Bronchial epithelial cell (primary cell): ENCODE results near the gene IL17B. TPM values are rescaled to one million over a fixed set of nuclear protein-coding genes. Genes with fewer than 3 reads are reported as not detected.

Source experiments
- DNase-seq: peaks from one replicate; pipeline ENCODE4 v3.0.0-alpha.2; 2010; ENCODE audit warnings: low read depth
- FAIRE-seq: peaks from 2 replicates; lab custom pipeline; 2011; peaks lifted over from hg19 to GRCh38; lab: Jason Lieb, UNC
- H3K27me3 ChIP-seq: 2 replicates; pipeline ENCODE4 v1.5.1; 2011; ENCODE audit warnings: low read length; ENCODE audit not compliant: control insufficient read depth, insufficient read depth
- H3K36me3 ChIP-seq: 2 replicates; pipeline ENCODE4 v1.5.1; 2011; ENCODE audit warnings: low read length; ENCODE audit not compliant: control insufficient read depth, insufficient read depth
- H3K4me3 ChIP-seq: 2 replicates; pipeline ENCODE4 v1.5.1; 2011; ENCODE audit warnings: mild to moderate bottlenecking, low read depth, low read length, control low read depth
- total RNA-seq: library from RNA; depleted of rRNA; stranded (reverse); fragments of >200 nt; gene quantifications from 2 replicates; pipeline ENCODE4 v1.2.1, GENCODE V29; 2014
- TF ChIP-seq, protein P1 (sequence below): IDR thresholded peaks from 2 replicates; pipeline ENCODE4 v1.5.1; 2011; ENCODE audit warnings: mild to moderate bottlenecking, moderate library complexity, low read length, control low read depth, inconsistent platforms; ENCODE audit not compliant: insufficient read depth, severe bottlenecking

The IL17B gene
- total RNA-seq, 1 donor from 2014 or later: not detected

DNA sequence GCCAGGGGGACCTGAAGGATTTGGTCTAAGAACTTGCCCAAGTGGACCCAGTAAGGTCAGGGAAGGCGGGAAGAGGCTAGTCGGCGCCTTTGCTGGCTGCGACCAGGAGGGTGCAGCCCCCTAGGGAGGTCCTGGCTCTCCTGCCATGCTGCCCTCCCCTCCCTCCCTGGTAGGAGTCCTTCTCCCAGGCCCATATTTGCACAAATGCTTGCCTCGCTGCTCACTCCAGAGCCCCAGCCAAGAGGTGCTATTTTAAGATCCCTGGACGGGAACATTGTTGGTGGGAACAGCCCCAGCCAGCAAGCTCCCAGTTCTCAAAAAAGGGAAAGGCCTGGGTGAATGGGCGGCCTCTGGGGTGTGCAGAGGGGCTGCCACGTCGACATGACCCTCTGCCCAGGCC, 4.3 kb upstream of the IL17B start:
- no peaks in the 10 kb centered on the region for H3K27me3 ChIP-seq
- H3K36me3 ChIP-seq: no peaks in the 10 kb centered on the region
- no peak for FAIRE-seq
- DNase-seq: no peak
- H3K4me3 ChIP-seq: no peak overlapping the region
- TF ChIP-seq, protein P1, sequence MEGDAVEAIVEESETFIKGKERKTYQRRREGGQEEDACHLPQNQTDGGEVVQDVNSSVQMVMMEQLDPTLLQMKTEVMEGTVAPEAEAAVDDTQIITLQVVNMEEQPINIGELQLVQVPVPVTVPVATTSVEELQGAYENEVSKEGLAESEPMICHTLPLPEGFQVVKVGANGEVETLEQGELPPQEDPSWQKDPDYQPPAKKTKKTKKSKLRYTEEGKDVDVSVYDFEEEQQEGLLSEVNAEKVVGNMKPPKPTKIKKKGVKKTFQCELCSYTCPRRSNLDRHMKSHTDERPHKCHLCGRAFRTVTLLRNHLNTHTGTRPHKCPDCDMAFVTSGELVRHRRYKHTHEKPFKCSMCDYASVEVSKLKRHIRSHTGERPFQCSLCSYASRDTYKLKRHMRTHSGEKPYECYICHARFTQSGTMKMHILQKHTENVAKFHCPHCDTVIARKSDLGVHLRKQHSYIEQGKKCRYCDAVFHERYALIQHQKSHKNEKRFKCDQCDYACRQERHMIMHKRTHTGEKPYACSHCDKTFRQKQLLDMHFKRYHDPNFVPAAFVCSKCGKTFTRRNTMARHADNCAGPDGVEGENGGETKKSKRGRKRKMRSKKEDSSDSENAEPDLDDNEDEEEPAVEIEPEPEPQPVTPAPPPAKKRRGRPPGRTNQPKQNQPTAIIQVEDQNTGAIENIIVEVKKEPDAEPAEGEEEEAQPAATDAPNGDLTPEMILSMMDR: no peak

DNA sequence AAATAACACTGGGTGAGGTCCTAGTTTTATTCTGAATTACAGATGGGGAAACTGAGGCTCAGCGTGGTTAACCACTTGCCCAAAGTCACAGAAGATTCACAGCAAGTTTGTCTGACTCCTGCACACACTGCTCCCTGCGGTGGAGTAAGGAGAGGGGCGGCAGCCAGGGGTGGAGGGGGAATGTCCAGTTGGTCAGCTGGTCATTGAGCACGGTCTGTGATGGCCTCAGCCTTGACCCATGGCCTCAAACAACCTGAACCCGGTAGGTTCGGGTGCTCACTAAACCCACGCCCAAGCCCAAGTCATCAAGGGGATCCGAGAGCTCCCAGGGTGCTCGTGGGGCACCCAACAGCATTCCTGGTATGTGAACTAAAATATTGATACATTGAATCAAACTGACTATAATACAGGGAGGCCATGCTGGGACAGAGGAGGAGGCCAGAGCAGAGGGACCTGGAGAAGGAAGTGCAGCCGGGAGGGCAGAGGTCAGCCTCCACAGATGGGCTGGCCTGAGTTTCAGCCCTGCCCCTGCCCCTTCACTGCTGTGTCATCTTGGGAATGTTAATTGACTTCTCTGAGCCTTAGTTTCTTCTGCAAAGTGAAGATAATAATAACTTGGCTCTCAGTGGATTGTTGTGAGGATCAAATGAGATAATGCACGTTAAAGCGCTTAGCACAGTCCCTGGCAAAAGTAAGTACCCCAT, 3.6 kb upstream of the IL17B start:
- FAIRE-seq (no peak), DNase-seq (no peak)
- Histone ChIP-seq H3K4me3 (no peak overlapping the region), H3K36me3 (no peaks in the 10 kb centered on the region), H3K27me3 (no peaks in the 10 kb centered on the region)
- TF ChIP-seq, protein P1: no peak

DNA sequence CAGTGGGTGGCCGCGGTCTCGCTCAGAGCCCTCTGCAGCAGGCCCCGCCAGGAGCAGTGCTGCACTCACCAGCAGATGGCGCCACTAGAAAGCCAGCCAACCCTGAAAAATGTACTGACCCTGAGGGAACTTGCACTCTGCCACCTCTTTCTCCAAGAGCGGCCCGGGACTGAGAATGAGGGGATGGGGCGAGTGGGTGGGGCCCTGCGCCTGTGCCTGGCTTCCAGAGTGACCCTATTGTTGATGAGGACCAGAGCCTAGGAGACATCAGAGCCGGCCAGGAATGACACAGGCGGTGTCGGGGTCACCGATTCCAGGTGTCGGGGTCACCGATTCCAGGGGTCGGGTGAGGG, 2.9 kb upstream of the IL17B start:
- DNase-seq (peak; percentile 31), FAIRE-seq (no peak)
- H3K4me3 ChIP-seq: no peak overlapping the region
- no peaks in the 10 kb centered on the region for H3K27me3 ChIP-seq
- TF ChIP-seq, protein P1: peak; percentile 99
- no peaks in the 10 kb centered on the region for H3K36me3 ChIP-seq

DNA sequence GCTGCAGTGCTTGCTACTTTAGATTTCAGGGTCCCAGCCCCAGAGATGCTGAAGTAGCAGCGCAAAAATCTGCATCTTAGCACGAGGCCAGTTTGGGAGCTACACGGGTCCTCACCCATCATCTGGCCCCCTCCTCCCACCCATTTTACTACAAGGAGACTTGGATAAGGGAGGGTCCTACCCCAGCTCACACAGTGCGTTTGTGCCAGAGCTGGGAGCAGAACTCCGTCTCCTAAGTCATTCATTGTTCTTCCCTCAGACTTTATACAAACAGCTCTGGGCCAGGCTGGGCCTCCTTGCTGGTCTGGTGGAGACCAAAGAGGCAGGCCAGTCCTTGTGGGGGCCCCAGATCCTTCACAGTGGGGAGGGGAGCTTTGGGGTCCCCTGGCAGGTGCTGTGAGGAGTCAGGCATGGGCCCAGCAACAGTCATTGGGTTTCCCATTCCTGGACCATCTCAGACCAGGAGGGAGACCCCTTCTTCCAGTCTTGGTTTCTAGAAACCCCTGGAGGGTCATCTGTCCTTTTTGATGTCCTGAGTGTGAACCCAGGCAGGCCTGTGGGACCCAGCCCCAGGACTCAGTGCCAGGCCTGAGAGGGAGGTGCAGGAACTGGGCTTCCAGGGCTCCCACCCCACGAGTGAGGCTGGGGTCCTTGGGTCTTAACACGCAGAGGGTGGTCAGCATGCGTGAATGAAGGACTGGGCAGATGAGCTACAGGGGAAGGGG, 2.3 kb upstream of the IL17B start:
- TF ChIP-seq, protein P1: no peak
- no peak for FAIRE-seq
- DNase-seq: no peak
- no peak overlapping the region for H3K4me3 ChIP-seq
- no peaks in the 10 kb centered on the region for H3K36me3 ChIP-seq
- no peaks in the 10 kb centered on the region for H3K27me3 ChIP-seq

DNA sequence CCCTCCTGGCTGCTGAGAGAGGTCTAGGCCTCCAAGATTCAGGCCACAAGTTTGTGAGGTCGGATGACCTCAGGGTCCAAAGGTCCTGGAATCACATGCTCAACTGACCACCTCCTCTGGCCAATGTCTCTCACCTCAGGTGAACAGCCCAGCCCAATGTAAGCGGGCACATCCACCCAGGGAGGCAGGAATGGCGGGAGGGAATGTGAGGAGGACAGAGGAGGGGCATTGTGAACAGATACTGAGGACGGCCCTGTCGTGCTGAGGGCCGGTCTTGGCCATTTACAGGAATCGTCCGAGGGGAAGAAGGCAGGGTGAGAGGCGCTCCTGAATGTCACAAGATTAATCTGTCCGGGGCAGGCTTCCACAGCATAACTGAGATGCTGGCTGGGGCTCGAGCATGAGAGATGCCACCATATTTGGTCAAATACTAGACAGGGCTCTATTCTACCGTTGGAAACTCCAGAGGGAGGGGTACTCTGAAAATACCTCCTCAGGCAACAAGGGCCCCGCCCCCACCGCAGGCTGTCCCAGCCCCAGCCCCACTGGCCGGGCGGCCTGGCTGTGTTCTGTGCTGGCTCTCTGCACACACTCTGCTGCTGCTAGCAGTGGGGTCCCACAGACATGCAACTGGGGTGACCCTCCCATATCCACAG, 1.5 kb upstream of the IL17B start:
- DNase-seq (no peak), FAIRE-seq (no peak)
- H3K27me3 ChIP-seq: no peaks in the 10 kb centered on the region
- no peaks in the 10 kb centered on the region for H3K36me3 ChIP-seq
- no peak overlapping the region for H3K4me3 ChIP-seq
- TF ChIP-seq, protein P1: no peak
